HG02588 (cell line): ENCODE results near the gene CST11.

Source experiments
- ATAC-seq: cut with Tn5 transposase; IDR thresholded peaks from one replicate; pipeline ENCODE4 v1.9.1; 2021; ENCODE audit warnings: mild to moderate bottlenecking, moderate library complexity; ENCODE audit not compliant: unreplicated experiment

Gene CST11

DNA sequence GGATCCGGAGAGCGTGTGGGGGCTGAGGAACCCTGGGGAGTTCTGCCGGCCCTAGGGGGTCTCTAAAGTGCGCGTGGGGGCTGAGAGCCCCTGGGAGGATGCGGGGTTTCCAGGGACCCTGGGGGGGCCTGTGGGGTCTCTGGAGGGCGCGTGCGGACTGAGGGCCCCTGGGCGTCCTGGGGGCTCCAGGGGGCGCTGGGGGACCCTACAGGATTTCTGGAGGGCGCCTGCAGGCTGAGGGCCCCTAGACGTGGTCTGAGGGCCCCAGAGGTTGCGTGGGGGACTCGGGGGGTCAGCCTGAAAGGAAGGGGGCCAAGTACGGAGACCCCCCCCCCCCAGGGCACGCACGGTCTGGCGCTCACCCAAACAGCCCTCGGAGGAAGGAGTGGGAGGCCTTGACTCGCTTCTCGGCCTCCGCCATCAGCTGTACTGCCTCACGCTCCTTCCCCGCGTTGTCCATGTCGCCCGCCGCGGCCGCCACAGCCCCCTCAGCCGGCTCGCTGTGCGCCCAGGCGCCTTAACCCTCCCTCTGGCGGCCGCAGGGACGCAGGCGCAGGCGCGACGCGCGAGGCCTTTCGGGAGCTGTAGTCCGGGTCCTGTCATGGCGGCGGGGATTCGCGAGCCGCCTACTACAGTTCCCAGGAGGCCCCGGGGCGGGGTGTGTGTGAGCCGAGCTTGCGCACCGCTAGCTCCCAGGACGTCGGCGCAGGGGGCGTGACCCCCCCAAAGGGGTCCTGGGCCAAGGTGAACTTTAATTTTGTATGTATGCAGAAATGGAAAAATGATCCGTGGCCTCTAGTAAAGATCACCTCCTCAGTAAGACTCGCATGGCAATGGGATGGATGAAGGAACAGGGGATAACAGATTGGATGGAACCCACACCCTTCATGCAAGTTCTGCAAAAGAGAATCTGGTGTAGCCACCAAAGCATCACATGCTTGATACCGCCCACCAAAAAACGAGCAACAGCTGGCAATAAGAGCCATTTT is 31.4 kb downstream of the CST11 start, which contains the start of gene NAPB:
Gene NAPB (minus strand): TSS at position 546 of the 989 bp plus-strand sequence. CDS start 86 bp downstream, at position 460.
- peak; percentile 98 for ATAC-seq

DNA sequence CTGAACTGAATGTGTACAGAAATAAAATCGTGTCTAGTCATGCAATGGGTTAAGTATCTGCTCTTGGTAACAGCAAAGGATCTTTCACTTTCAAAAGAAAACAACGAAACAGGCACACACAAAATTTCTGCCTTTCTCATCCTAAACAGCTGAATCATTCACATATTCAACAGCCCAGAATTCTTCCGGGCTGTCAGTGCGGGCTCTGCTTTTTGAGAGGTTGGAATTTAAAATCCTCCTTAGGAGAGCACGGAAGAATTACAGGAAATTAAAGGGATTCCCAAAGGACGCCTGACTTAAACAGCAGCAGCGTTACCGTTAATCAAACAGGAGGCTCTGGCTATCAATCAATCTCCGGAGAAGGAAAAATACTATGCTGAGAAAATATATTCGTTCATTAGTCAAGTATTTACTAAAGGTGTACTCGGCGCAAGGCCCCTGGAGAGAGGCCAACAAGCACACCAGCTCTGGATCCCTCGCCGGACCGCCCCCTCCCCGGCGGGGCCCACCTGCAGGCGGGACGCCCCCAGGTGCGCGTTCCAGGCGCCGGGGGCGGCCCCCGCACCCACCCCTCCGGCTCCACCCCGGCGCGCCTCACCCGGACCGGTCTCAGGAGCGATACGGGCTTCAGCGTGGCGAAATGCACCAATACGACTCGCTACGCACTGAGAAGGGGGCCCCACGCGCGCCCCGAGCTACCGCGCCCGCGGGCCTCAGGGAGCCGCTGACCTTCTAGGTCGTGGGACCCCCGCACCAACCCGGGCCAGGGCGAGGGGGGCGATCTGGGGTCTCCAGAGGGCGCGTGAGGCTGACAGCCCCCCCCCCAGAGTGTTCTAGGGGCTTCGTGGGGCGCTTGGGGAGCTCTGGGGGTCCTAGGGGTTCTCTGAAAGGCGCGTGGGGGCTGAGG is 32.4 kb downstream of the CST11 start:
- no peak for ATAC-seq

DNA sequence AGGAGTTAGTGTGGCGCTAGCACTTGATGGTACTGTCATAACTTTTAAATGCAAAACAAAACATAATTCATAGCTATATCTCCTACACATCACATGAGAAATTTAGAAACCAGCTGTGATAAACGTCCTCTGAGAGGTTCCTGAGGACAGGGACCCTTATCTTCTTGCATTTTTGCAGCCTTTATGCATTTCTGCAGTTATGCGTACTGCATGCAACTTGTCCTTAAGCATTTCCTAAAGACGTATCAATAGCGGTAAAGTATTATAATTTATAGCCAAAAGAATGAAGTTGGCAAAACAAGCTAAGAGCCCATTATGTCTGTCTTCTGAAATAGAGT is 33.0 kb downstream of the CST11 start:
- no peak for ATAC-seq

DNA sequence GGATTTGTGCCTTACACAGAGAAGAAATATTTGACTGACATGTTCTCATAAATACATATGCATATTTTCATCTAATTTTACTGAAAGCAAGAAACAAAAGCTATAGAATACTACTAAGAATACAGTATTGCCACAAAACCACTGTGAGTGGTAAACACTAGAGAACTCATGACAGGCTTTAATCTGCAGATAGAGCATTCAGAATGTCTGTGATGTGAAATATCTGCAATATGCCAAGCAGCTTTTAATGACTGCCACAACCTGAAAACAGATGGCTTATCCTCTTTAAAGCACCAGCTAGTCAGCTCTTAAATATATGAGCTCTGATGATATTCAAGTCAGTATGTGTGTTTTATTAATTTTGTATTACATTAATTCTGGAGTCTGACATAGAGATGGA is 34.8 kb downstream of the CST11 start:
- no peak for ATAC-seq

DNA sequence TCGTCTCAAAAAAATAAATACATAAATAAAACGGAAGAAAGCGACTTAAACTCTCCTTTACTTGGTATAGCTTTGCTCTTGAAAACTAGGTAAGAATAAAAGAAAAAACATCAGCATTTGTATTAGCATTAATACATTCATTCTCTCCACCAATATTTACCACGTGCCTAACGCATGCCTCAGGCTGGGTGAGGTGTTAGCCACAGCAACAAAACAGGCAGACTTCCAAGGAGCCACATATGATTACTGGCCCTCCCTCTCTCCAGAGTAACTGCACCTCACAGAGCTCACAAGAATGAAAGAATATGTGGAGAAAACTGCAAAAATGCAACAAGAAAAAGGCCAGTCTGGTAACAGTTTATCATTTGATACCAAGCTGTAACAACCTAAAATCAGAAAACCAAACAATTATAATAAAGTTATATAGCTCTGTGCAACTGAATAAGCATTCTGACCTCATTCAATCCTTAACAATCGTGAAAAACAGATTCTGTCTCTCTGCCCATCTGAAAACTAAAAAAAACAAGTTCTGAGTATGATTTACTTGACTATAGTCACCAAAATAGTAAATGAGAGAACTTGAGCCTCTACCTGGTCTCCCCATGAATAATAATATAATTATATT is 36.6 kb downstream of the CST11 start:
- ATAC-seq, result no peak

DNA sequence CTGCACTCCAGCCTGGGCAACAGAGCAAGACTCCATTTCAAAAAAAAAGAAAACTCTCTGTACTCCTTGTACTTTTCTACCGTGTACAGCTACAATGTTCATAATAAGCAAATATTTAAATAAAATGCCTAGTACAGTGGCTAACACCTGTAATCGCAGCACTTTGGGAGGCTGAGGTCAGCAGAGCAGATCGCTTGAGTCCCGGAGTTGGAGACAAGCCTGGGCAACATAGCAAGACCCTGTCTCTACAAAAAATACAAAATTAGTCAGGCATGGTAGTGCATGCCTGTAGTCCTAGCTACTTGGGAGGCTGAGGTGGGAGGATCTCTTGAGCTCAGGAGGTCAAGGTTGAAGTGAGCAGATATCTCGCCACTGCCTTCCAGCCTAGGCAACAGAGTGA is 37.1 kb downstream of the CST11 start:
- no peak for ATAC-seq

DNA sequence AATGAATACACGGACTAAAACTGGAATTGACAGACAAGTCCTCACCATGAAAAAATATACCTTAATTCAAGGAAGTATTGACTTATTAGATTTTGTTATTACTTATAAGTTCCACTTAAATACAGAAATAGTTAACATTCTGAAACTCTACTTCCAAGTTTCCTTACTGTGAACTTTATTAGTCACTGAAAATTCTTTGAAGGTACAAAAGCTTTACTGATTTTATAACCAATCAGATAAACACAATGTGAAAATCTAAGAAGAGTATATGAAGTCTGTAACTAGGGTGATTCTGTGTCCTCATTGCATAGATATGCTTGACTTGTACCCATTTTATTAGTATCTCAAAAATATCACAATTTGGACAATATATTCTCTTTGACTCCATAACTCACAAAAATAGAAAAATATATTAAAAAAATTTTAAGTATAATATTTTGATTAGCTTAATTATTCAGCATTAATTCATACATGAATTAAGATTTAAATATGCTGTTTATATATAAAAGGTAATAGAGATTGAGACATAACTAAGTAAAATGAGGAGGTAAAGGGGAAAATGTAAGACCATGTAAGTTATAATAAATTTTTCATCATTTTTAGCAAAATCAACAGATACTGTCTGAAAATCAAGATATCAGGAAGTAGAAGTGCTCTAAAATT is 38.0 kb downstream of the CST11 start:
- ATAC-seq, result no peak

DNA sequence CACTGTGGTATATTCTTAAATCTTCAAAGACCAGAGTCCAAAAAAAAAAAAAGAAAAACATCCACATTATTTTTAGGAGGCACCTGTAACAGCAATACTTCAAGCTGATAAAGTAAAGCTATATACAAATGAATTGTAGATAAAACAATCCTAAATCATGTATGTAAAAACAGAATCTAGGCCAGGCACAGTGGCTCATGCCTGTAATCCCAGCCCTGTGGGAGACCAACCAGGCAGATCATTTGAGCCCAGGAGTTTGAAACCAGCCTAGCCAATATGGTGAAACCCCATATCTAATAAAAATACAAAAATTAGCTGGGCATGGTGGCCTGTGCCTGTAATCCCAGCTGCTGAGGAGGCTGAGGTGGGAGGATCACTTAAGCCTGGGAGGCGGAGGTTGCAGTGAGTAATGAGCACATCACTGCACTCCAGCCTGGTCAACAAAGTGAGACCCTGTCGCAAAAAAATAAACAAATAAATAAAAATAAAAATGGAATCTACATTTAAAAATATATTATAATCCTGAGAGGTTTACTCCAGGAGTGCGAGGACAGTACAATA is 38.7 kb downstream of the CST11 start:
- no peak for ATAC-seq

DNA sequence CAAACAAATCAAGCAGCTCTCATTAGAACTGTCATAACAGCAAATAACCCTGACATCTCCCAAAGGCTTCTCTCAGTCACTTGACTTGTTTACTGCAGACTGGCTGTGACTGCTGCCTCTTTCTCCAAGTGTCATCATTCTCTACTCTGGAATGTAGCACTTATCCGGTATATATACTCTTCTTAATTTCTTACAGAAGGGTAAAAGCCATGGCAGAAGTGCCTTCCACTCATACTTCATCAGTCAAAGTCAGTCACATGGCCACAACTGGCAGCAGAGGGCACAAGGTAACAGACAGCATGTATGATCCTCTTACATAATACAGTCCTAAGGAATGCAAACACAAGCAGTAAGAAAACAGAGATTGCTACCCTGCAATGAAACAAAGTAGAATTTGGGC is 40.6 kb downstream of the CST11 start:
- no peak for ATAC-seq

DNA sequence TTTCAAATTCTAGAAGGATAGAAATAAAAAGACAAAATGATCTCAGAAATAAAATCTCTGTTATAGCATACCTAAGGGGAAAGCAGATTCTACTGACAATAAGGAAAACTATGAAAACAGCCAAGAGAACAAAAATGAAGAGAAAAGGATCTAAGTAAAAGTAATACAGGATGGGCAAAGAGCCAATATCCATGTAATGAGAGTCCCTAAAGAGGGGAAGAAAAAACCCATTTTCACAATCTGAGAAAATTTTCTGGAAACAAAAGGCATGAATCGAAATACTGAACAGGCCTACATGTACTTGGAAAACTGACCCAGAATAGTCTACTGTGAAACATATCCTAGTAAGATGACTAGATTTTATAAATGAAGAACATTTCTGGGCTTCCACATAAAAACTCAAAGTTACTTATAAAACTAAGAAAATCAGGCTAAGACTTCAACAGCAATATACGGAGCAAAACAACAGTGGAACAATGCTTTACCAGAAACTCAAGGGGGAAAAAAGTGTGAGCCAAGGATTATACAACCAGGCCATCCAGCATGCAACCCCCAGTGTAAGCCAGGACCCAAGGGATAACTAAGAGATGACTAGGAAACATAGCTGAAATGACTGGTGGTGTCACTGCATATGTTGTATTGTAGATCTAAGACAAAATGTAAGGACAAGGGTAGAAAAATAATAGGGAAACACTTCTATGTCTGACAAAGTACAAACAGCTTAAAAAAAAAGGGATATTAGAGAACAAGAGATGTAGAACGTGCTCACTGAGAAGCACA is 41.6 kb downstream of the CST11 start:
- no peak for ATAC-seq

DNA sequence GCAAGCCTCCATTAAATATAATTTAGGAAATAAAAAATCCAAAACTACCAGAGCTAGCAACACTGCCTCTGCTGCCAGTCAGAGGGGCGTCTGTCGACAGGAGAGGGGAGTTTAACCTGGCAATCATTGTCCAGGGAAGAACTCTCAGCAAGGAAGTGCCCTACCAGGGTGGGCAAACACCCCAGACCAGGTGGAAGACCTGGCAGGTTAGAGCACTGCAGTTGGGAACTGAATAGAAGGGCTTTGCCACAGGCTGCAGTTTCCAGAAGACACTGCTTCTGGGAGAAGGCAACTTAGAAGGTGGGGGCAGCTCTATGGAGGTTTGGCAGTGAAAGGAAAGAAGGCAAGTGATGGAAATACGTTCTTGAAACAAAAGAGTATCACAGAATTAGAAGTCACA is 42.9 kb downstream of the CST11 start:
- ATAC-seq, result no peak

DNA sequence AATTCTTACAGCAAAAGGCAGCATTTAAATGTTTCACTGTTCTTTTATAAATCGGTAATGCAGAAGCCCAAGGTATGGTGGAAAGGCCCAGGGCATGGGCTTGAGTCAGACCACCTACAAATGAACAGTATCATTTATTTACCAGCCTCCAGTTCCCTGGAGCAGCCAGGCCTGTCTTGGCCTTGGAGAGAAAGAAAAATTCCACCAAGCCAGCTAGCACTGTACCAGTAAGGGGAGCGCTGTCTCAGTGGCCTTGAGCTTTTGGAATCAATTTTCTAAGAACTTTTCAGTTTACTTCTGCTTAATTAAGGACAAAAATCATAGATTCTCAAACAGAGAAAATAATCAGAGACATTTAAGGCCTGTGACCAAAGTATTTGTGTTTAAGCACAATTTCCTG is 43.7 kb downstream of the CST11 start:
- no peak for ATAC-seq

DNA sequence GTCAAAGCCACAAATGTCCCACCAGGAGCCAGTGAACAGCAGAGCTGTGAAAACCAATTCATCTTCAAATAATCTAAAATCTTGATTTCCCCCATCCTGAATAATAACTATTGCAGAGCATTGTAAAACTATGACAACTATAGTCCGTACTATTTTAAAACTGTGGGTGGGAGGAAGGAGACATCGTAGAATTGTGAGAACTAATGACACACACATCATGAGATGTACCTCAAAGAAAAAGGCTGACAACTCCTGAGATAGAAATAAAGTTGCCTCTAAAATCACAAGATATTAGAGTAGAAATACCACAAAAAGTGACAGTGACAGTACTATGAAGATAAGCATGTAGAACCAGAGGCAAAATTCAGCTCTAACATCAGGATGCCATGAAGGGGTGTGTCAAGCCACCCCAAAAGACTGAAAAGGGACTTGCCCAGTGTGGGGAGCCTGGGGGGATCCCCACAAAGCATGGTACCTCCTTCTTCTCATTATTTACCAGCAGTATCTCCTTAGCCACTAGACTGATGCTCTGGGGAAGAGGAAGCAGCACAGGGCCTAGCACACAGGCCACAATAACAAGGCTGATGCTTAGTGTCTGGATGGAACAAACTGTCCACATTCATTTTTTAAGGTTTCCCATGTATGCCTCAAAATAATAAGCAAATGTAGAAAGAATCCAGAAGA is 44.8 kb downstream of the CST11 start:
- peak; percentile 69 for ATAC-seq

DNA sequence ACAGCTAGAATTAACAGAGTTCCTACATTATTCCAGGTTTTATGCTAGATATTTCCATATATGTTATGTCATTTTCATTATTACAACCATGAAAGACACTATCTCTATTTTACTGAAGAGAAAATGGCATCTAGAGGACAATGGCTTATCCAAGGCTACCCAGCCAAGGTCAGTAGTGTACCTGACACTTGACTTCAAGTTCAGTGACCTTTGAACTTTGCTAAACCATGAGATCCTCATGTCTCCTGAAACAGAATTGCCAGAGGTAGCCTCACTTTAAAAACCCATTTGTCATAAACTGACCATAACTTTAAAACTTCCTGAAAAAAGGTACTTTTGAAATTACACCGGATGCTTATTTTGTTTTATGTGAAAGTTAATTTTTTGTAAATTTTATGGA is 45.8 kb downstream of the CST11 start:
- no peak for ATAC-seq

DNA sequence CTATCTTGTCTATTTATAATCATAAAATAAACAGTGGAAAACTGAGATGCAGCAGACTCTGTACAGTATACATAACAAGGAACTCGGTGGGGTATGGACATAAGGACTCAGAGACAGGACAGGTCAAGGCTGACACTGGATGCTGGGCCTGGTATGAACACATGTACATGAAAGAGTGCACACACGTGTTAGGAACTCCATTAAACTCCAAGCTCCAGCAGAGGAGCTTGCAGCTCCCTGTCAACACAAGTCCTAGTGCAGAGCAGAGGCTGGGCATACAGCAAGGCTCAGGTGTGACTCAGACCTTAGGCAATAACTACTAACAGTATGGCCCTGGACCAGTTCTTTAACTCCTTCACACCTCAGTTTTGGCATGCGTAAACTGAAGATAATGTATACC is 48.5 kb downstream of the CST11 start:
- ATAC-seq, result no peak

DNA sequence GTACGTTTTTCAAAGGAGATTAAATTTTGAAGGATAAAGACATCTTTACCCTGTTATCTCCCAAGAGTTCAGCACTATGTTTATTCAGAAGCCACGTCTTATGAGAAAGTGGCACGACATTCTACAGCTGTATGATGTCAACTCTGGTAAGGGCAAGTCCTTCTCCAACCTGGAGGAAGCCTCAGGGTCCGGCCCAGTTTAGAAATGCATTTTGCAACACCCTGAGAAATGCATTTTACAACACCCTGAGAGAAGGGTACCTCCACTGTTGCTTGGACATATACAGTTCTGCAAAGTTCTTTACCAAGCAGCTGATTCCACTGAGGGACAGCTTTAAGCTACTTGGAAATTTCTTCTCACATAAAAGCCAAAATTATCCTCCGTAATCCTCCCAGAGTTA is 48.9 kb downstream of the CST11 start:
- no peak for ATAC-seq

DNA sequence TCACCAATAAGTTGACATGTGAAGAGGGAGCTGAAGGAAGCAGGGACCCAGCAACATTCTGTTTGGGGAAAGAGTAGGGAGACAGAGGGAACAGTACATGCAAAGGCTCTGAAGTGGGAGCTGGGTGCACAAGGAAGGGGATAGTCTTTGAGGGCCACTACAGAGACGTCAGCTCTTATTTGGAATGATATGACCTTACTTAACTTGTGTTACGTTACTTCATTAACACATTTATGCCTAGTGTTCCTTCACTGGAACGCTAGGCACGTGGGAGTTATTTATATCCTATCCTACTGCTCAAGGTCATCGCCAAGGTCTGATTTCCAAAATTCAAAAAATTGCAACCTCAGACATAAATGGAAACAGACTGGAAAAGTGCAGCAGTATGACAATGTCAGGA is 51.6 kb downstream of the CST11 start:
- no peak for ATAC-seq
